GM21515 (cell line): Measurements from ENCODE around the gene SDF4.
"Not testable (repeated sequence)": the region's sequence is repeated elsewhere in the genome, so short reads cannot be mapped to it uniquely, and the experiment has no call there.

Experiments used
- ATAC-seq: cut with Tn5 transposase; IDR thresholded peaks from one replicate; pipeline ENCODE4 v1.9.1; 2021; ENCODE audit not compliant: unreplicated experiment

SDF4 gene

GRCh38 chr1:1259951-1260600 is 28.3 kb upstream of the SDF4 start:
- ATAC-seq, result no peak

GRCh38 chr1:1259540-1259939 is 27.7 kb upstream of the SDF4 start:
- no peak for ATAC-seq

- no peak for ATAC-seq
Measured at GRCh38 chr1:1259119-1259488, 27.3 kb upstream of the SDF4 start.

GRCh38 chr1:1256956-1257871 is 25.4 kb upstream of the SDF4 start:
- ATAC-seq, result no peak

- ATAC-seq, result no peak
Measured at GRCh38 chr1:1255611-1256010, 23.8 kb upstream of the SDF4 start.

GRCh38 chr1:1255078-1255477 is 23.3 kb upstream of the SDF4 start:
- no peak for ATAC-seq

GRCh38 chr1:1254667-1254998 is 22.8 kb upstream of the SDF4 start:
- no peak for ATAC-seq

- no peak for ATAC-seq
Measured at GRCh38 chr1:1253972-1254666, 22.3 kb upstream of the SDF4 start.

GRCh38 chr1:1253314-1253713 is 21.5 kb upstream of the SDF4 start:
- ATAC-seq, result no peak

- no peak for ATAC-seq
Measured at GRCh38 chr1:1250786-1251284, 19.0 kb upstream of the SDF4 start.

- not testable (repeated sequence) for ATAC-seq
Measured at GRCh38 chr1:1248009-1248913, 16.5 kb upstream of the SDF4 start.

- ATAC-seq, result no peak
Measured at GRCh38 chr1:1247341-1247913, 15.6 kb upstream of the SDF4 start.

- ATAC-seq, result no peak
Measured at GRCh38 chr1:1246577-1247340, 15.0 kb upstream of the SDF4 start, which contains the start of gene C1QTNF12. Gene C1QTNF12, minus strand, starts transcription at chr1:1246722. Its CDS starts 32 bp downstream, at chr1:1246690.

GRCh38 chr1:1245817-1246576 is 14.2 kb upstream of the SDF4 start:
- no peak for ATAC-seq

GRCh38 chr1:1245178-1245816 is 13.5 kb upstream of the SDF4 start:
- ATAC-seq, result no peak

GRCh38 chr1:1244192-1244811 is 12.5 kb upstream of the SDF4 start:
- ATAC-seq, result no peak

- no peak for ATAC-seq
Measured at GRCh38 chr1:1243807-1244191, 12.0 kb upstream of the SDF4 start.

GRCh38 chr1:1243266-1243660 is 11.5 kb upstream of the SDF4 start:
- ATAC-seq, result no peak
